HFF-Myc (cell line): ENCODE results near the gene COMMD10.

Experiments used
- DNase-seq: peaks from one replicate; pipeline ENCODE4 v3.0.0-alpha.2; 2011; ENCODE audit warnings: low read depth; ENCODE audit errors: extremely low read depth
- H3K4me3 ChIP-seq: replicated peaks from 2 replicates; pipeline ENCODE4 v1.5.1; 2011; ENCODE audit warnings: low read depth, mild to moderate bottlenecking, control low read depth, low read length
- TF ChIP-seq, protein P1 (sequence below): IDR thresholded peaks from 2 replicates; pipeline ENCODE4 v1.5.1; 2012; ENCODE audit warnings: mild to moderate bottlenecking, low read depth, low read length, control low read depth; ENCODE audit errors: missing control alignments

The COMMD10 gene

DNA sequence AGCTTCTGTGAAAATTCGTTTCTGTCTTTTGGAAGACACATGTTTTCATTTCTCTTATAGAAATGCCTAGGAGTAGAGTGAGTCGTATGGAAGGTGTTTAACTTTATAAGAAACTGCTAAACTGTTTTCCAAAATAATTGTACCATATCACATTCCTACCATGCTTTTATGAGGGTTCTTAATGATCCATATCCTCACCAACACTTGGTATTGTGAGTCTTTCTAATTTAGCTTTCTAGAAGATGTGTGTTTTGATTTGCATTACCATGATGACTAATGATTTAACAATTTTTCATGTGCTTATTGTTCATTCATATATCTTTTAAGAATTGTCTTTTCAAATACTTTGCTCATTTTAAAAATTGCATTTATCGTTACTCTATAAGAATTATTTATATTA is 223.6 kb downstream of the COMMD10 start:
- no peak for DNase-seq
- H3K4me3 ChIP-seq: no peak overlapping the region
- TF ChIP-seq, protein P1, sequence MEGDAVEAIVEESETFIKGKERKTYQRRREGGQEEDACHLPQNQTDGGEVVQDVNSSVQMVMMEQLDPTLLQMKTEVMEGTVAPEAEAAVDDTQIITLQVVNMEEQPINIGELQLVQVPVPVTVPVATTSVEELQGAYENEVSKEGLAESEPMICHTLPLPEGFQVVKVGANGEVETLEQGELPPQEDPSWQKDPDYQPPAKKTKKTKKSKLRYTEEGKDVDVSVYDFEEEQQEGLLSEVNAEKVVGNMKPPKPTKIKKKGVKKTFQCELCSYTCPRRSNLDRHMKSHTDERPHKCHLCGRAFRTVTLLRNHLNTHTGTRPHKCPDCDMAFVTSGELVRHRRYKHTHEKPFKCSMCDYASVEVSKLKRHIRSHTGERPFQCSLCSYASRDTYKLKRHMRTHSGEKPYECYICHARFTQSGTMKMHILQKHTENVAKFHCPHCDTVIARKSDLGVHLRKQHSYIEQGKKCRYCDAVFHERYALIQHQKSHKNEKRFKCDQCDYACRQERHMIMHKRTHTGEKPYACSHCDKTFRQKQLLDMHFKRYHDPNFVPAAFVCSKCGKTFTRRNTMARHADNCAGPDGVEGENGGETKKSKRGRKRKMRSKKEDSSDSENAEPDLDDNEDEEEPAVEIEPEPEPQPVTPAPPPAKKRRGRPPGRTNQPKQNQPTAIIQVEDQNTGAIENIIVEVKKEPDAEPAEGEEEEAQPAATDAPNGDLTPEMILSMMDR: no peak

DNA sequence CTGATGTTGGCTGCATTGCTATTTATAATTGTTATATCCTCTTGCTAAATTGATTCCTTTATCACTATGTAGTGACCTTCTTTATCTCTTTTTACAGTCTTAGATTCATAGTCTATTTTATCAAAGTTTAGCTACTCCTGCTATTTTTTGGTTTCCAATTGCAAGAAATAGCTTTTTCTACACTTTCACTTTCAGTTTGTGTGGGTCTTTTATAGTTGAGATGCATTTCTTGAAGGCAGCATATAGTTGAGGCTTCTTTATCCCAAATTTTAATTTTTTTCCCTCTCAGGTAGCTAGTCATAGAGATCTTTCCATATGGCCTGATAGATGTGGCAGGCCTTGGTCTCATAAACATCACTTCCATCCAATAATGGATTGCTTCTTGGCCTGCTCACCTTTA is 228.5 kb downstream of the COMMD10 start:
- TF ChIP-seq, protein P1: no peak

DNA sequence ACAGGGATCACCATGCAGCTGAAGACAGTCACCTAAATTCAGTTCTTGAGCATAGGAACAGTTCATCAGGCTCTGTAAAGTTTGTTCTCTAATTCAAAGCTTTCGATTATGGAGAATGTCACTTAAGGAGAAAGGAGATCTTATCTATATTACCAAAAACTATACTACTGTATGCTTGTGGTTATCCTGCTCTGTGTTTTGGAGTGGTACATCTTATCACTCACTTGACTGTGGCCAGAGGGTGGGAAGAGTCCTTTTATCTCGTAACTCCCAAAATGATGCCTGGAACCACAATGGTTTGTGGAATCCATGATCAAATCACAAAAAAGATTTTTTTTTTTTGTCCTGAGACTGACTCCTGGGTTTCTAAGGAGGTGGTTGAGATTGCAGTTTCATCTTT is 230.7 kb downstream of the COMMD10 start:
- no peak overlapping the region for H3K4me3 ChIP-seq
- no peak for DNase-seq
- TF ChIP-seq, protein P1: no peak

More for the DNA sequence above, 228.5 kb downstream of the COMMD10 start:
- no peak overlapping the region for H3K4me3 ChIP-seq
- DNase-seq: no peak

DNA sequence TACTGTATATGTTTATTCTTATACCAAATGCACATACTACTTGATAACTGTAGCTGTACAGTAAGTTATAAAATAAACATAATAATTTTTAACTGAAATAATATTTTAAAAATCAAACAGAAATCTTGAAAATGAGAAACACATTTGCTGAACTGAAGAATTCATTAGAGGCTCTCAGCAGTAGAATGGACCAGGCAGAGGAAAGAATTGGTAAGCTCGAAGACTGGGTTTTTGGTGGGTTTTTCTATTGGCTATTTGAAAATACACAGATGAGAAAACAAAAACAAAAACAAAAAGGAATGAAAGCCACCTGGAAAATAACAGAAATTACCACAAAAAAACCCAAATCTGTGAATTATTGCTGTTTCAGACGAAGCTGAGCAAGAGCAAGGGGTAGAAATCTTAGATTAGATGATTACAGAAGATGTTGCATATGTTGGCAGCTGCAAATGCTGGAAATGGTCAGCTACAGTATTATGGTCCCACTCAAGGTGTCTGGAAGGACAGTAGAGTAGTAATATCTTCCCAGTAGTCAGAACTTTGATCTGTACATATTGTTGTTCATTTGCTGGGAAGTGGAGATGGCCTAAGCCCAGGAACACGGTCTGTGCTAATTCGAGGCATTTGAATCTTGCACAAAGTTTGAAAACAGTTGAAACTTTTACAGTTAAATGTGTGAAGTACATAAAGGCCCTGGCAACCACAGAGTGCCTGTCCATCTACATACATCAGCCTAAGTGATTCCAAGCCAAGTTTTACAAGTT is 233.4 kb downstream of the COMMD10 start:
- no peak overlapping the region for H3K4me3 ChIP-seq
- no peak for DNase-seq
- TF ChIP-seq, protein P1: no peak

DNA sequence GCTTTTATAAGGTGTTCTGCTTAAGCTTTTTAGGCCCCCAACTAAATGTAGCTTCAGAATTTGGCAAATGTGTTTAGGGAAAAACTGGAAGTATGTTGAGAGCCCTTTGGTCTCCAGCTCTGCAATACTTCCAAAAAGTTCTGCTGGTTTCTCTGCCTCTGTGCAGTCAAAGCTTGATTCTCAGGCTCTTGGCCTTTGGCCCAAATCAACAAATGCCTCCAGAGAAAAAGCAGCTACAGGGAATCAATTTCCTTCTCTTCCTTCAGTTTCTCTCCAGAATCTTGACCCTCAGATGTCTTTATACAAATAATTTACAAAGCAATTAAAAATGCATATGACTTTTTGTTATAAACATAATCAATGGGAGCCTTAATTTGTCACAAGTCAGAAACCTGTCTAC is 235.7 kb downstream of the COMMD10 start:
- TF ChIP-seq, protein P1: no peak
- no peak overlapping the region for H3K4me3 ChIP-seq
- no peak for DNase-seq

DNA sequence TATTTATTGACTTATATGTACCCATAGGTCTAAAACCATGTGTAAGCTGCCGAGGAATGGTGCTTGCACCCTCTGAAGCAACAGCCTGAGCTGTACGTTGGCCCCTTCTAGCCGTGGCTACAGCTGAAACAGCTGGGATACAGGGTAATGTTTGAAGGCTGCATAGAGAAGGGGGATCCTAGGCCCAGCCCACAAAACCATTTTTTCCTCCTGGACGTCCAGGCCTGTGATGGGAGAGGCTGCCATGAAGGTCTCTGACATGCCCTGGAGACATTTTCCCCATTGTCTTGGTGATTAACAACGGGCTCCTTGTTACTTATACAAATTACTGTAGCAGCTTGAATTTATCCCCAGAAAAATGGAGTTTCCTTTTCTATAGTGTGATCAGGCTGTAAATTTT is 244.7 kb downstream of the COMMD10 start:
- no peak for DNase-seq
- TF ChIP-seq, protein P1: no peak
- H3K4me3 ChIP-seq: no peak overlapping the region

DNA sequence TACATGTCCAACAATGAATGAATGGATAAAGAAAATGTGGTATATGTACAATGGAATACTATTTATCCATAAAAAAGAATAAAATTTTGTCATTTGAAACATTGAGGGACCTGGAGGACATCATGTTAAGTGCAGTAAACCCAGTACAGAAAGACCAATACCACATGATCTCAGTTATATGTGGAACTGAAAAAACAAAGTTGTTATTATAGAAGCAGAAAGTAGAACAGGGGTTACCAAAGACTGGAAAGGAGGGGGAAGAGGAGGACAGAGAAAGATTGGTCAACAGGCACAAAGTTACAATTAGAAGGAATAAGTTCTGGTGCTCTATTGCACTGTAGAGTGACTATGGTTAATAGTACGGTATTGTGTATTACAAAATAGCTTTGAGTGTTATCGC is 256.0 kb downstream of the COMMD10 start:
- DNase-seq: no peak
- no peak overlapping the region for H3K4me3 ChIP-seq
- TF ChIP-seq, protein P1: no peak
